Liver (tissue), 9 donors: Measurements from ENCODE around the gene AAGAB. TPM values are rescaled to one million over a fixed set of nuclear protein-coding genes. Genes with fewer than 3 reads are reported as not detected.
A peak's percentile ranks its signal among the peaks of the same experiment; 100 is the strongest.

ENCODE experiments used
- DNase-seq: peaks from one replicate; pipeline ENCODE4 v3.0.0-alpha.2; 2017; ENCODE audit warnings: low spot score
- H3K27ac ChIP-seq, 2 donors: one replicate each; pipeline ENCODE4 v1.7.0; 2013; ENCODE audit warnings: inconsistent platforms in 2 of 2, low read length in 2 of 2, control low read depth in 1 of 2, low read depth in 1 of 2, mild to moderate bottlenecking in 1 of 2
- H3K27me3 ChIP-seq, 4 donors: one replicate each; pipeline versions ENCODE4 v1.6.1 to v1.7.0; 2013; ENCODE audit warnings: low read length in 3 of 4, inconsistent platforms in 1 of 4, mild to moderate bottlenecking in 1 of 4, moderate library complexity in 1 of 4; ENCODE audit not compliant: control insufficient read depth in 4 of 4, insufficient read depth in 4 of 4
- H3K36me3 ChIP-seq, 4 donors: one replicate each; pipeline versions ENCODE4 v1.6.1 to v1.7.0; 2013; ENCODE audit warnings: low read length in 3 of 4, mild to moderate bottlenecking in 3 of 4, low read depth in 1 of 4, moderate library complexity in 1 of 4; ENCODE audit not compliant: control insufficient read depth in 4 of 4, insufficient read depth in 3 of 4
- H3K4me1 ChIP-seq, 4 donors: one replicate each; pipeline versions ENCODE4 v1.6.1 to v1.7.0; 2013; ENCODE audit warnings: low read length in 3 of 4, mild to moderate bottlenecking in 3 of 4, moderate library complexity in 1 of 4; ENCODE audit not compliant: control insufficient read depth in 4 of 4, insufficient read depth in 4 of 4
- H3K4me3 ChIP-seq, 3 donors: one replicate each; pipeline versions ENCODE4 v1.6.1 to v1.7.0; 2013; ENCODE audit warnings: low read length in 3 of 3, control low read depth in 1 of 3, low read depth in 1 of 3, mild to moderate bottlenecking in 1 of 3
- H3K9ac ChIP-seq, 2 donors: one replicate each; pipeline ENCODE4 v1.7.0; 2013; ENCODE audit warnings: low read length in 2 of 2, mild to moderate bottlenecking in 2 of 2, moderate library complexity in 2 of 2, control low read depth in 1 of 2, low read depth in 1 of 2
- H3K9me3 ChIP-seq, 4 donors: one replicate each; pipeline versions ENCODE4 v1.6.1 to v1.7.0; 2013; ENCODE audit warnings: low read length in 3 of 4; ENCODE audit not compliant: control insufficient read depth in 4 of 4
- EGR1 ChIP-seq, 2 donors: IDR thresholded peaks; 2 replicates each; pipeline ENCODE4 v1.6.1; 2016 to 2018; ENCODE audit warnings: antibody characterized with exemption in 2 of 2, low read depth in 2 of 2
- FOXA2 ChIP-seq: IDR thresholded peaks from 2 replicates; pipeline ENCODE4 v1.6.1; 2016; ENCODE audit warnings: antibody characterized with exemption
- GABPA ChIP-seq, 2 donors: IDR thresholded peaks in 1 of 2; conservative IDR thresholded peaks in 1 of 2; 2 replicates each; pipeline ENCODE4 v1.6.1; 2016; ENCODE audit warnings: antibody characterized with exemption in 2 of 2, mild to moderate bottlenecking in 1 of 2, moderate library complexity in 1 of 2
- HNF4A ChIP-seq, 2 donors: conservative IDR thresholded peaks; 2 replicates each; pipeline ENCODE4 v1.6.1; 2016; ENCODE audit warnings: antibody characterized with exemption in 2 of 2, mild to moderate bottlenecking in 2 of 2
- HNF4G ChIP-seq: IDR thresholded peaks from 2 replicates; pipeline ENCODE4 v1.6.1; 2016; ENCODE audit warnings: antibody characterized with exemption
- JUND ChIP-seq, 2 donors: IDR thresholded peaks; 2 replicates each; pipeline ENCODE4 v1.6.1; 2016; ENCODE audit warnings: antibody characterized with exemption in 2 of 2
- NR2F2 ChIP-seq: IDR thresholded peaks from 2 replicates; pipeline ENCODE4 v1.6.1; 2016; ENCODE audit warnings: antibody characterized with exemption
- RAD21 ChIP-seq, 2 donors: IDR thresholded peaks; 2 replicates each; pipeline ENCODE4 v1.6.1; 2016; ENCODE audit warnings: antibody characterized with exemption in 2 of 2, mild to moderate bottlenecking in 2 of 2
- RXRA ChIP-seq, 2 donors: IDR thresholded peaks; 2 replicates each; pipeline ENCODE4 v1.6.1; 2017 to 2018; ENCODE audit warnings: antibody characterized with exemption in 2 of 2, mild to moderate bottlenecking in 1 of 2
- SP1 ChIP-seq: IDR thresholded peaks from 2 replicates; pipeline ENCODE4 v1.6.1; 2018; ENCODE audit warnings: antibody characterized with exemption, mild to moderate bottlenecking
- WGBS: extraction: QIAGEN DNeasy Blood & Tissue Kit; methylation state at CpG from one replicate; pipeline ENCODE4 v1.1.7; 2013; 5-methylcytosine and 5-hydroxymethylcytosine counted together
- polyA plus RNA-seq, 2 donors: library from polyadenylated mRNA; stranded (reverse) in 1 of 2; unstranded in 1 of 2; fragments of 200-250 nt in 1 of 2; fragments of >200 nt in 1 of 2; fragmentation: Nextera tagmentation in 1 of 2; extraction: Ambion mirVana in 1 of 2; gene quantifications; one replicate each; pipeline versions ENCODE4 v1.2.1 to v1.2.3, GENCODE V29; 2013 to 2015
- total RNA-seq, 2 donors: library from RNA; depleted of rRNA; stranded (reverse); fragments of >200 nt; gene quantifications; one replicate each; pipeline ENCODE4 v1.2.3, GENCODE V29; 2014
- TF ChIP-seq, protein P1 (sequence below): fragments of 150-350 bp; IDR thresholded peaks from 2 replicates; pipeline ENCODE4 v1.5.1; 2017; ENCODE audit warnings: improper control_type of control experiment, low read depth, low read length; ENCODE audit not compliant: missing input control
- TF ChIP-seq, protein P2 (sequence below): IDR thresholded peaks from 2 replicates; pipeline ENCODE4 v1.6.1; 2016; ENCODE audit warnings: antibody characterized with exemption
- TF ChIP-seq, protein P3 (sequence below): IDR thresholded peaks from 2 replicates; pipeline ENCODE4 v1.6.1; 2016; ENCODE audit warnings: antibody characterized with exemption, mild to moderate bottlenecking
- TF ChIP-seq, protein P4 (sequence below): IDR thresholded peaks from 2 replicates; pipeline ENCODE4 v1.6.1; 2016; ENCODE audit warnings: antibody characterized with exemption
- donor health status: healthy.
- donor health status: healthy.
- donor health status: healthy.
- donor health status: healthy.
- donor health status: healthy.

The AAGAB gene
- total and polyA plus RNA-seq, 4 donors, result 3.6 to 22.3 (median 13.0) TPM

DNA sequence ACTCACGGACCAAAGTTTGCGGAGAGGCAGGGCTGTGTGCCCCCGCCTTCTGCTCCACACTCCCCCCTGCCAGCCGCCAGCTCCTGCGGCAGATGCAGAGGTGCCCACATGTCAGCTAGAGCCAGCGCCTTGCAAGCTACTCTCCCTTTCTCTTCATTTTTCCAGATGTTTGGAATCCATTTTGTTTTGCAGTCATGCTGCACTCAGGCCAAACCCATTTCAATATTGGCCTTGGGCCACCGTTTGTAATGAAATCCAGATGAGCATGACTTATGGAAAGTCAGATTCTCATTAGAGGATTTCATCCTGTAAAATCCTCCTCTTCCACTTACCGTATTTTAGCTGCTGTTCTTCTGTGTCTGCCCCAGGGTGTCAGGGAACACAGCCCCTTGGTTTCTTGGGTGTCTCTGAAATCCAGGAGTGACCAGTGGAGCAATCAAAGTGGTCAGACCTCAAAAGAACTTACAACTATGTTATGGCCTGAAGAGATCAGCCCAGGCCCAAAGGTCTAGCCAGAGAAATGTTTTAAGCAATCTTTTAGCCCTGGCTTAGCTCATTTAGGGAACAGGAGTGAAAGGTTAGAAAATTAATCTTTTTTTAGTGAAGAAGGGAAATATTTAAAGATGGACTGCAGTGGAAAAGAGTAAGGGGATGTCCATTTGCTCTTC, 65.8 kb downstream of the AAGAB start:
- no peaks in the 10 kb centered on the region for H3K9me3 ChIP-seq
- H3K4me1 ChIP-seq, result no peaks in the 10 kb centered on the region
- no peak overlapping the region for H3K27ac ChIP-seq
- no peaks in the 10 kb centered on the region for H3K27me3 ChIP-seq
- H3K9ac ChIP-seq, result no peak overlapping the region
- H3K4me3 ChIP-seq, result no peak overlapping the region
- TF ChIP-seq HNF4A (conservative IDR thresholded peaks at IDR 0.05), result no peak
- peak; percentile 73 for TF ChIP-seq NR2F2
- H3K36me3 ChIP-seq, result peaks cover 5 to 68% (median 38%) of the 10 kb centered on the region in 4 donors
- DNase-seq, result peak; percentile 5
- 89% methylated on average over 8 of the region's 8 CpGs for WGBS

DNA sequence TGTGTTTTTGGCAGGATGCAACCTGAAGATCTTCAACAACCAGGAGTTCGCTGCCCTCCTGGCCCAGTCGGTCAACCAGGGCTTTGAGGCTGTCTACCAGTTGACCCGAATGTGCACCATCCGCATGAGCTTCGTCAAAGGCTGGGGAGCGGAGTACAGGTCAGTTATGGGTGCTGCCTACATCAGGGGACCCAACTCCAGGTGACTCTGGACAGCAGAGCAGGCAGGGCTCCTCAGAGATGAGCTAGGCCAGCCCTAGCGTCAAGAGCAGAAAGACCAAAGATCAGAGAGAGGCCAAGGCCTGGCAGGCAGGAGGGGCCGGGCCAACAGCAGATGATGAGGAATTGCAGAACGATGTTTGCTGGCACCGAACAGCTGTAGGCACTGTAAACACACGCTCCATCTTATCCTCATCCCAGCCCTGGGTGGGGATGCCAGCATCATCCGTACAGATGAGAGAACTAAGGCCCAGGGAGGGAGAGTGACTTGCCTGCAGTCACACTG, 67.1 kb downstream of the AAGAB start:
- no peaks in the 10 kb centered on the region for H3K9me3 ChIP-seq
- DNase-seq, result no peak
- no peak overlapping the region for H3K27ac ChIP-seq
- H3K9ac ChIP-seq, result no peak overlapping the region
- no peaks in the 10 kb centered on the region for H3K27me3 ChIP-seq
- no peak overlapping the region for H3K4me3 ChIP-seq
- peaks cover 5 to 63% (median 38%) of the 10 kb centered on the region in 4 donors for H3K36me3 ChIP-seq
- WGBS, result 93% methylated on average over 12 of the region's 12 CpGs
- TF ChIP-seq SP1 (no peak), RAD21 (IDR thresholded peaks at IDR 0.05) (no peak), HNF4A (conservative IDR thresholded peaks at IDR 0.05) (no peak), HNF4G (no peak), GABPA (IDR thresholded peaks at IDR 0.05 in 1 of 2, conservative IDR thresholded peaks at IDR 0.05 in 1 of 2) (no peak), EGR1 (IDR thresholded peaks at IDR 0.05; ENCODE audit: low read depth in 2 of 2) (no peak), RXRA (IDR thresholded peaks at IDR 0.05) (no peak), JUND (IDR thresholded peaks at IDR 0.05) (no peak), NR2F2 (no peak), FOXA2 (no peak)
- TF ChIP-seq, protein P1, sequence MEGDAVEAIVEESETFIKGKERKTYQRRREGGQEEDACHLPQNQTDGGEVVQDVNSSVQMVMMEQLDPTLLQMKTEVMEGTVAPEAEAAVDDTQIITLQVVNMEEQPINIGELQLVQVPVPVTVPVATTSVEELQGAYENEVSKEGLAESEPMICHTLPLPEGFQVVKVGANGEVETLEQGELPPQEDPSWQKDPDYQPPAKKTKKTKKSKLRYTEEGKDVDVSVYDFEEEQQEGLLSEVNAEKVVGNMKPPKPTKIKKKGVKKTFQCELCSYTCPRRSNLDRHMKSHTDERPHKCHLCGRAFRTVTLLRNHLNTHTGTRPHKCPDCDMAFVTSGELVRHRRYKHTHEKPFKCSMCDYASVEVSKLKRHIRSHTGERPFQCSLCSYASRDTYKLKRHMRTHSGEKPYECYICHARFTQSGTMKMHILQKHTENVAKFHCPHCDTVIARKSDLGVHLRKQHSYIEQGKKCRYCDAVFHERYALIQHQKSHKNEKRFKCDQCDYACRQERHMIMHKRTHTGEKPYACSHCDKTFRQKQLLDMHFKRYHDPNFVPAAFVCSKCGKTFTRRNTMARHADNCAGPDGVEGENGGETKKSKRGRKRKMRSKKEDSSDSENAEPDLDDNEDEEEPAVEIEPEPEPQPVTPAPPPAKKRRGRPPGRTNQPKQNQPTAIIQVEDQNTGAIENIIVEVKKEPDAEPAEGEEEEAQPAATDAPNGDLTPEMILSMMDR, result no peak
- TF ChIP-seq, protein P2, sequence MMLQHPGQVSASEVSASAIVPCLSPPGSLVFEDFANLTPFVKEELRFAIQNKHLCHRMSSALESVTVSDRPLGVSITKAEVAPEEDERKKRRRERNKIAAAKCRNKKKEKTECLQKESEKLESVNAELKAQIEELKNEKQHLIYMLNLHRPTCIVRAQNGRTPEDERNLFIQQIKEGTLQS, result no peak
- TF ChIP-seq, protein P3, sequence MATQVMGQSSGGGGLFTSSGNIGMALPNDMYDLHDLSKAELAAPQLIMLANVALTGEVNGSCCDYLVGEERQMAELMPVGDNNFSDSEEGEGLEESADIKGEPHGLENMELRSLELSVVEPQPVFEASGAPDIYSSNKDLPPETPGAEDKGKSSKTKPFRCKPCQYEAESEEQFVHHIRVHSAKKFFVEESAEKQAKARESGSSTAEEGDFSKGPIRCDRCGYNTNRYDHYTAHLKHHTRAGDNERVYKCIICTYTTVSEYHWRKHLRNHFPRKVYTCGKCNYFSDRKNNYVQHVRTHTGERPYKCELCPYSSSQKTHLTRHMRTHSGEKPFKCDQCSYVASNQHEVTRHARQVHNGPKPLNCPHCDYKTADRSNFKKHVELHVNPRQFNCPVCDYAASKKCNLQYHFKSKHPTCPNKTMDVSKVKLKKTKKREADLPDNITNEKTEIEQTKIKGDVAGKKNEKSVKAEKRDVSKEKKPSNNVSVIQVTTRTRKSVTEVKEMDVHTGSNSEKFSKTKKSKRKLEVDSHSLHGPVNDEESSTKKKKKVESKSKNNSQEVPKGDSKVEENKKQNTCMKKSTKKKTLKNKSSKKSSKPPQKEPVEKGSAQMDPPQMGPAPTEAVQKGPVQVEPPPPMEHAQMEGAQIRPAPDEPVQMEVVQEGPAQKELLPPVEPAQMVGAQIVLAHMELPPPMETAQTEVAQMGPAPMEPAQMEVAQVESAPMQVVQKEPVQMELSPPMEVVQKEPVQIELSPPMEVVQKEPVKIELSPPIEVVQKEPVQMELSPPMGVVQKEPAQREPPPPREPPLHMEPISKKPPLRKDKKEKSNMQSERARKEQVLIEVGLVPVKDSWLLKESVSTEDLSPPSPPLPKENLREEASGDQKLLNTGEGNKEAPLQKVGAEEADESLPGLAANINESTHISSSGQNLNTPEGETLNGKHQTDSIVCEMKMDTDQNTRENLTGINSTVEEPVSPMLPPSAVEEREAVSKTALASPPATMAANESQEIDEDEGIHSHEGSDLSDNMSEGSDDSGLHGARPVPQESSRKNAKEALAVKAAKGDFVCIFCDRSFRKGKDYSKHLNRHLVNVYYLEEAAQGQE, result no peak
- TF ChIP-seq, protein P4, sequence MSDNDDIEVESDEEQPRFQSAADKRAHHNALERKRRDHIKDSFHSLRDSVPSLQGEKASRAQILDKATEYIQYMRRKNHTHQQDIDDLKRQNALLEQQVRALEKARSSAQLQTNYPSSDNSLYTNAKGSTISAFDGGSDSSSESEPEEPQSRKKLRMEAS, result no peak
- no peaks in the 10 kb centered on the region for H3K4me1 ChIP-seq
